Suppressor macrophage (primary cell): ENCODE data around the gene KRTAP4-8.
"Not testable (repeated sequence)": the region's sequence is repeated elsewhere in the genome, so short reads cannot be mapped to it uniquely, and the experiment has no call there.

ENCODE experiments used
- DNase-seq, 4 experiments: peaks; one replicate each; pipeline ENCODE4 v3.0.0-alpha.2; 2020 to 2022

KRTAP4-8 gene

DNA sequence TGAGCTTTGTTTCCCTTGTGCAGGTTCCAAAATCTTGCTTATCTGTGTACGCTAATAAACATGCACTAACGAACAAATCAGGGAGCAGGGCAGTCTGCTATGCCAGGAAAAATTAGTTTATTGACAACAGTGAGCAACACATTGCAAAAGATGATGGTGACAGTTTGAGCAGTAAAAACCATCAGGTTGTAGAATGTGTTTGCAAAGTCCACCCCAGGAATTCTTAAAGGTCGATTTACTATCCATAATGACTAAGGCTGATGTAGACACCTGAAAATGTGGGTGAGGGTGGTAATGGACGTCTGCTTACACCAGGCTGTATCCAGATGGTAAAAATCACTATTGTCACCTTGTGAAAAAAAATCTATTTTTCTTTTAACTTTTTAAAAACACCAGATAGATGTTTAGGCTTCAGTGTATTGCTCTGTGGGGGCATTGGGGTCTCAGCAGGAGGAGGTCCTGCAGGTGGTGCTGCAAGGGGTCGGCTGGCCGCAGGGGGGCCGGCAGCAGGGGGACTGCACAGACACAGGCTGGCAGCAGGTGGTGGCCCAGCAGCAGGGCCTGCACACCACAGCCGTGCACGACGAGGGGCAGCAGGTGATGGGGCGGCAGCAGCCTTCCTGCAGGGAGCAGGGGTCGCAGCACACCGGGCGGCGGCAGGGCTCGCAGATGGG is 32.8 kb downstream of the KRTAP4-8 start:
- not testable (repeated sequence) for DNase-seq

DNA sequence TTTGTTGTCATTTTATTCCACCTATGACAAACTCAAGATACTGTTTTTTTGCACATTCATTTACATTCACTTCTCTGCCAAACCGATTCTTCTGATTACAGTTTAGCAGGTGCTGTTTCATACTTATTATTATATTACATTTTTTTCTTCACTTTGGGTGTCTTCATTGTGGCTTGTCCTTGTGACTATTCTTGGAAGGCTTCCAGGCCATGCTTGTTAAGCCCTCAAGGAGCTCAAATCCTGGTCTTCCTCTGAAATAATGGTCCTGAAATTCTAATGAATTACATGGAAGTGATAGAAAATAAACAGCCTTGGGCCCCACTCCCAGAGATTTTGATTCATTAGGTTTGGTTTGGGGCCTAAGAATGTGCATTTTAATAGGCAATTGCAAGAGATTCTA is 33.6 kb downstream of the KRTAP4-8 start:
- DNase-seq: no peak

DNA sequence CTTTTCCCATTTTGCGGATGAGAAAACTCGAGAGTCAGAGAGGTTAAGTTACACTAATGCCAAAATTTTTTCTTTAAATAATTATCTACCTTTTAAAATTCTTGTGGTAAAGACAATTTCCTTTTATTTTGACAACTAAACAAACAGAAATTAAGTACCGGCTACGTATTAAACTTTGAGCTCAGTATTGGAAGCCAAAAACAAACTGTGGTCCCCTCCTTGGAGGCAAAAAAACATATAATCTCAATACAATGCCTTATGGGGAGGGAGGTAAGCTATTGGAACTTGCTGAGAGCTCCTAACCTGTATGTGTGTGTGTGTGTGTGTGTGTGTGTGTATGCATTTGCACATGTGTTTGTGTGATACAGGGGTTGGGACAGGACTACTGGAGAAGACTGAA is 34.5 kb downstream of the KRTAP4-8 start:
- DNase-seq: no peak

DNA sequence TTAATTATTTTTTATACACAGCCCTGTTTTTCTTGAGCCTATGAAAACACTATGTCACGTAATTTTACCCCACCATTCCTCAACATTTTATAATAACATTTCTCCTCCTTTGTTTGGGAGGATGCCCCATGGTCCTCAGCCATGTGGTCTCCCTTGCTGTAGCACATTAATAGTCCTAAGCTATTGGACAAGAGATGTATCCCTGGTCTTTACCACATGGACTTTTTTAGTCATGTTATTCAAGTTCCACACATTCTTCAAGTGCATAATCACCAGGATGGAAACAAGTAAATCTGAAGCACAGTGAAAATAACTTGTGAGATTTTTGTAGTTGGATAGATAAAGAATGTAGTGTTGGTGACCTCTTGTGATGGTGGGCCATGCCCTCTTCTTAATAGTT is 36.0 kb downstream of the KRTAP4-8 start:
- DNase-seq: no peak

DNA sequence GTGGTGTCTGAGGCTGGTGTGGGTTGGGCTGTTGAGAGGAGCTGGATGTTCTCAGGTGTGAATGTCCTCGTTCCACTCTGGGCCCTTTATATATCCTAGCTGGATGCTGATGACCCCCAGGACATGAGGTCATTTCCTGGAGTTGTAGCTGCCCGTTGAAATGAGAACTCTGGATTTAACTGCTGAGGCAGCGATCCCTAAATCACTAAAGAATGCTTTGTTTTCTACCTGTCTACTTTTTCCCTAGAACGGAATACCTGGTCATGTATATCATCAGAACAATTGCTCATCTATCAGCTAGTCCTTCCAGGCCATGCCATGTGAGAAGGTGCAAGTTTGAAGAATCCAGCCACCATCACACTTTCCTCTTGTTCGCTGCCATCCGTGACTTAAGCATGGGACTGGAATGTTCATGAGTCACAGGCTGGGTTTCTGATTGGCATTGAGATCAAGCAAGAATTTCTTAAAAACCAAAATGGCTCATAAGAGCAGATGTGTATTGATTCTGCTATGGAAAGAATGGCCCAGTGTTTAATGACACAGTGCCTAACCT is 37.8 kb downstream of the KRTAP4-8 start, which contains the start of gene KRTAP2-3:
TSS of gene KRTAP2-3 (minus strand) at position 63 of the 553 bp plus-strand sequence. CDS start 64 bp downstream, outside the sequence.
- no peak for DNase-seq

DNA sequence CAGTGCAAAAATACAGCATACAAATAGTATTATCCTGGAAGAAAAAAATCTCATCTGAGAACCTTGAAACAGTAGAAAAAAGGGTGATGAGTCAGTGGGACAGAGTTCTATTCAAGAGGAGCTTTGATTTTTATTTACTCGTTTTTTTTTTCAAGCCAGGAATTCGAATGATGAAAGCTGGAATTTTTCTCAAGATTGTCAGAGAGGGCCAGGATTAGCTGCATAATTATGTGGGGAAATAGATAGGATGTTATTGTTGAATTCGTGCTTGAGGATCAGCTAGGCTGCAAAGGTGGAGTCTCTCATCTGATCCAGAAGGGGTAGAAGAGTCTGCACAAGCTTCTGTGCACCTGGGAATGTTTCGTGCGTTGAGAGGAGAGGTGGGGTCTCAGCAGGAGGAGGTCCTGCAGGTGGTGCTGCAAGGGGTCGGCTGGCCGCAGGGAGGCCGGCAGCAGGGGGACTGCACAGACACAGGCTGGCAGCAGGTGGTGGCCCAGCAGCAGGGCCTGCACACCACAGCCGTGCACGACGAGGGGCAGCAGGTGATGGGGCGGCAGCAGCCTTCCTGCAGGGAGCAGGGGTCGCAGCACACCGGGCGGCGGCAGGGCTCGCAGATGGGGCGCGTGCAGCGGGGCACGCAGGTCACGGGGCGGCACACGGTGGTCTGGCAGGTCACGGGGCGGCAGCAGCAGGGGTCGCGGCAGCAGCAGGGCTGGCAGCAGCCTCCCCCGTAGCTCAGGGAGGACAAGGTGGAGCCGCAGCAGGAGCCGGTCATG is 38.5 kb downstream of the KRTAP4-8 start:
- not testable (repeated sequence) for DNase-seq

DNA sequence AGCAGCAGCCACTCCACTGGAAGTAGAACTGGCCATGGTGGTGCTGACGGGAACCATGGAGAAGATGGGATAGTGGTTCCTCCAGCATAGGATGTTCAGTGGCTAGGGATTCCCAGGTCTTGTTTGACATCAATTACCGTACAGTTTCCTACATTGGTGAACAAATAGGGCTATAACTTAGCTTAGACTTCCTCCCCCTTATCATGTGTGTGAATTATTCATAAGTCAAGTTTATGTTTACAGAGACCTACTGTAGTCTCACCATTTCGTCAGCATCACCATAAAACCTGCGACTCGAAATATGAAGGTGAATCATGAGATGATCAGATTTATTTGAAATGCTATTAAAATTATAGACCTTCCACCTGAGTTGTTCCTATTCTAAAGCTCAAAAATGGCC is 39.2 kb downstream of the KRTAP4-8 start:
- no peak for DNase-seq

DNA sequence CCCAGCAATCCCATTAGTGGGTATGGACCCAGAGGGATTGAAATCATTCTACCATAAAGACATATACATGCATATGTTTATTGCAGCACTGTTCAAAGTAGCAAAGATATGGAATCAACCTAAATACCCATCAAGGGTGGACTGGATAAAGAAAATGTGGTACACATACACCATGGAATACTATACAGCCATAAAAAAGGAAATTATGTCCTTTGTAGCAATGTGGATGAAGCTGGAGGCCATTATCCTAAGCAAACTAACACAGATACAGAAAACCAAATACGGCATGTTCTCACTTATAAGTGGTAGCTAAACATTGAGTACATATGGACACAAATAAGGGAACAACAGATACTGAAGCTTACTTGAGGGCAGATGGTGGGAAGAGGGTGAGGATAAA is 40.4 kb downstream of the KRTAP4-8 start:
- DNase-seq: no peak

DNA sequence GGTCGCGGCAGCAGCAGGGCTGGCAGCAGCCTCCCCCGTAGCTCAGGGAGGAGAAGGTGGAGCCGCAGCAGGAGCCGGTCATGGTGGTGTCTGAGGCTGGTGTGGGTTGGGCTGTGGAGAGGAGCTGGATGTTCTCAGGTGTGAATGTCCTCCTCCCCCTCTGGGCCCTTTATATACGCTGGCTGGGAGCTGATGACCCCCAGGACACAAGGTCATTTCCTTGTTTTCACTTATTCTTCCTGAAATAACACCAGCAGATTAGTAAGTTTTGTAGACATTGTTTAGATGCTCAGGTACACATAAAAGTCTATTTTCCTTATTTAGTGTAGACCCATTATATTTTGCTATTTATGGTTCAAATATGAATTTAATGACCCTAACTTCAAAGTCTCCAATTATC is 42.8 kb downstream of the KRTAP4-8 start, which contains the start of gene KRTAP2-2:
TSS of gene KRTAP2-2 (minus strand) at position 101 of the 400 bp plus-strand sequence. CDS start at position 82, 19 bp downstream.
- not testable (repeated sequence) for DNase-seq

DNA sequence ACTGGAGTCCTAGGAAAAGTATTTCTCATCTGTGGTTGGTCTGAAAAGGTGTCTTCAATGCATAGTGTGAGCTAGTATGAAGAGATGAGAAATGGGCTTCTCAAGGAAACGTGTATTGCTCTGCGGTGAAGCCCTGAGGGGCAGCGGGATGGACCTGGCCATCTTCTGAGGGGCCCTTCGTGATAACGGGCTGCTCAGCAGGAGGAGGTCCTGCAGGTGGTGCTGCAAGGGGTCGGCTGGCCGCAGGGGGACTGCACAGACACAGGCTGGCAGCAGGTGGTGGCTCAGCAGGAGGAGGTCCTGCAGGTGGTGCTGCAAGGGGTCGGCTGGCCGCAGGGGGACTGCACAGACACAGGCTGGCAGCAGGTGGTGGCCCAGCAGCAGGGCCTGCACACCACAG is 43.4 kb downstream of the KRTAP4-8 start:
- not testable (repeated sequence) for DNase-seq

DNA sequence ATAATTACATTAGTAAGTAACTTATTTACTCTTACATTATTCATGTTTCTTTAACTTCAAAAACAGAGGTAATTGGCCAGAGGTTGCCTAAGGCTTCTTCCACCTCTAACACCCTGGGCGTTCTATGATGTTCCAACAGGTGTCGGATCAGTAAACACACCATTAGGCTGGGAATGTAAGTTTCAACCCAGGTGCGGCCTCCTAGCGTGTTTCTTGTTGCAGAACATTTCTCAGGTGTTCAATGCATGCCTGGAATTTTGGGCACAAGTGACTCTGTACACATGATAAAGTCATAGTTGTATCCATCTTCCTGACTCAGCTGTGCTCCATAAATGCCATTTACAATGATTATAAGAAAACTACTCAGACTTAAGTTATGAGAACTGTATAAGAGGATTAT is 43.9 kb downstream of the KRTAP4-8 start:
- no peak for DNase-seq

DNA sequence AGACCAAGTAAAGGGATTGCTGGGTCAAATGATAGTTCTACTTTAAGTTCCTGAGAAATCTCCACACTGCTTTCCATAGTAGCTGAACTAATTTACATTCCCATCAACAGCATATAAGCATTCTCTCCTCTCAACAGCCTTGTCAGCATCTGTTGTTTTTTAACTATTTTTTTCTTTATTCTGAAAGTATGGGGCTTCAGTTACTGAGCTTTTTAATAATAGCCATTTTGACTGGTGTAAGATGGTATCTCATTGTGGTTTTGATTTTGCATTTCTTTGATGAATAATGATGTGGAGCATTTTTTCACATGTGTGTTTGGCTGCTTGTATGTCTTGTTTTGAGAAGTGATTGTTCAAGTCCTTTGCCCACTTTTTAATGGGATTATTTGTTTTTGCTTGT is 45.4 kb downstream of the KRTAP4-8 start:
- no peak for DNase-seq

DNA sequence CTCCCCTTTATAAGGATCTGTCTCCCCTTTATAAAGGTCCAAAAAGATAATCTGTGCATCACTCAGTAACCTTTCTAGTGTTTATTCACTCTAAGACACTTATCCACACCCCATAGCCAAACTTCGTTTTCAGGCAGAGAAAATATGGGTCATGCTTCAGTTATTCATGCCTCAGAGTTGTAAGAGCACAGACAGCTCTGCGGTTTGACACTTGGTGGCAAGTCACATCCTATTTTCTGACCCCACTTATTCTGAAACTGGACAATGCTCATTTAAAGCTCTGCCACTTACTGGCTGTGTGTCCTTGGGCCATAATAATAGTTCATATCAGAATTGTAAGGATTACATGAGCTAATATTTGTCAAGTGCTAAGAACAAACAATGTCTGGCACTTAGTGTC is 48.8 kb downstream of the KRTAP4-8 start:
- no peak for DNase-seq

DNA sequence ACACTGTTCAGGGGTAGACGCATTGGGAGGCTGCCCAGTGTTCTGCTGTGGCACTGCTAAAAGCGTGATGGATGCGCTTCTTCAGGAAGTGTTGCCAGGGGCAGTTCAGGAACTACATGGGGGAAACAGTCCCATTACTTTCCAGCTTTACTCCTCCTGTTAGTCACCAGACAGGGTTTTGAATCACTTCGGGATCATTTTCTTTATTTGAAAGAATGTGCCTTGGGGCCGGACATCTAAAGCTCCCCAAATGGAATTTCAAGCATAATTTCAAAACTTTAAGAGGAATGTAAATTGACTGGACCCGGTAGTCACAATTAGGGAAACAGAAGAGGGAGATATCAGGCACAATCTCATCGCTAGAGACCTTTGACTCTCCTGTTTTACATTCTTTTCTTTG is 49.5 kb downstream of the KRTAP4-8 start:
- no peak for DNase-seq
